HEK293 (cell line): ENCODE data around the gene ARHGAP1.

ENCODE experiments used
- FEZF1 ChIP-seq: fragments of 450-650 bp; formaldehyde crosslinking; IDR thresholded peaks from 2 replicates; pipeline ENCODE4 v1.5.1; 2016; ENCODE audit warnings: missing biosample characterization, missing genetic modification characterization
- GLIS2 ChIP-seq: fragments of 450-650 bp; formaldehyde crosslinking; IDR thresholded peaks from 2 replicates; pipeline ENCODE4 v1.5.1; 2016; ENCODE audit warnings: missing biosample characterization, missing genetic modification characterization
- KLF7 ChIP-seq: fragments of 450-650 bp; formaldehyde crosslinking; IDR thresholded peaks from 2 replicates; pipeline ENCODE4 v1.5.1; 2016; ENCODE audit warnings: missing biosample characterization, missing genetic modification characterization, borderline replicate concordance
- KLF8 ChIP-seq: fragments of 450-650 bp; formaldehyde crosslinking; IDR thresholded peaks from 2 replicates; pipeline ENCODE4 v1.5.1; 2016; ENCODE audit warnings: missing biosample characterization, missing genetic modification characterization
- YY1 ChIP-seq: fragments of 450-650 bp; formaldehyde crosslinking; IDR thresholded peaks from 2 replicates; pipeline ENCODE4 v1.5.1; 2018; ENCODE audit warnings: missing biosample characterization, missing genetic modification characterization
- YY2 ChIP-seq: fragments of 450-650 bp; formaldehyde crosslinking; IDR thresholded peaks from 2 replicates; pipeline ENCODE4 v1.5.1; 2016; ENCODE audit warnings: missing biosample characterization, missing genetic modification characterization
- ZBTB21 ChIP-seq: fragments of 450-650 bp; formaldehyde crosslinking; IDR thresholded peaks from 2 replicates; pipeline ENCODE4 v1.5.1; 2017; ENCODE audit warnings: missing biosample characterization, missing genetic modification characterization
- ZBTB7A ChIP-seq: fragments of 450-650 bp; formaldehyde crosslinking; IDR thresholded peaks from 2 replicates; pipeline ENCODE4 v1.5.1; 2016; ENCODE audit warnings: low read depth, missing biosample characterization, missing genetic modification characterization
- ZNF114 ChIP-seq: fragments of 450-650 bp; formaldehyde crosslinking; IDR thresholded peaks from 2 replicates; pipeline ENCODE4 v1.5.0; 2017; ENCODE audit warnings: missing biosample characterization, missing genetic modification characterization
- ZNF16 ChIP-seq: fragments of 450-650 bp; formaldehyde crosslinking; IDR thresholded peaks from 2 replicates; pipeline ENCODE4 v1.5.1; 2016; ENCODE audit warnings: low read depth, missing biosample characterization, missing genetic modification characterization
- ZNF202 ChIP-seq: fragments of 450-650 bp; formaldehyde crosslinking; IDR thresholded peaks from 2 replicates; pipeline ENCODE4 v1.5.1; 2016; ENCODE audit warnings: missing biosample characterization, missing genetic modification characterization, borderline replicate concordance
- ZNF221 ChIP-seq: fragments of 450-650 bp; formaldehyde crosslinking; IDR thresholded peaks from 2 replicates; pipeline ENCODE4 v1.5.1; 2017; ENCODE audit warnings: missing biosample characterization, missing genetic modification characterization, borderline replicate concordance
- ZNF366 ChIP-seq: fragments of 450-650 bp; formaldehyde crosslinking; conservative IDR thresholded peaks from 2 replicates; pipeline ENCODE4 v1.5.1; 2016; ENCODE audit warnings: missing biosample characterization, missing genetic modification characterization
- ZNF571 ChIP-seq: fragments of 450-650 bp; formaldehyde crosslinking; IDR thresholded peaks from 2 replicates; pipeline ENCODE4 v1.5.0; 2017; ENCODE audit warnings: missing biosample characterization, missing genetic modification characterization
- ZNF621 ChIP-seq: fragments of 450-650 bp; formaldehyde crosslinking; IDR thresholded peaks from 2 replicates; pipeline ENCODE4 v1.5.1; 2017; ENCODE audit warnings: missing biosample characterization, missing genetic modification characterization
- ZNF785 ChIP-seq: fragments of 450-650 bp; formaldehyde crosslinking; IDR thresholded peaks from 2 replicates; pipeline ENCODE4 v1.5.1; 2016; ENCODE audit warnings: missing biosample characterization, missing genetic modification characterization
- ZNF830 ChIP-seq: fragments of 450-650 bp; IDR thresholded peaks from 2 replicates; pipeline ENCODE4 v1.5.0; 2018; ENCODE audit warnings: missing biosample characterization, missing genetic modification characterization, low read depth, mild to moderate bottlenecking, moderate library complexity
- ZSCAN18 ChIP-seq: fragments of 450-650 bp; formaldehyde crosslinking; IDR thresholded peaks from 2 replicates; pipeline ENCODE4 v1.5.1; 2016; ENCODE audit warnings: missing biosample characterization, missing genetic modification characterization
- TF ChIP-seq, protein P1 (sequence below): fragments of 450-650 bp; formaldehyde crosslinking; optimal IDR thresholded peaks from 2 replicates; pipeline ENCODE3; 2016; ENCODE audit warnings: missing biosample characterization, mild to moderate bottlenecking, missing genetic modification characterization
- TF ChIP-seq, protein P2 (sequence below): fragments of 450-650 bp; formaldehyde crosslinking; IDR thresholded peaks from 2 replicates; pipeline ENCODE4 v1.5.1; 2016; ENCODE audit warnings: missing biosample characterization, missing genetic modification characterization
- TF ChIP-seq, protein P3 (sequence below): fragments of 450-650 bp; formaldehyde crosslinking; IDR thresholded peaks from 2 replicates; pipeline ENCODE4 v1.5.1; 2016; ENCODE audit warnings: missing biosample characterization, missing genetic modification characterization
- TF ChIP-seq, protein P4 (sequence below): fragments of 450-650 bp; IDR thresholded peaks from 2 replicates; pipeline ENCODE4 v1.5.1; 2018; ENCODE audit warnings: missing biosample characterization, missing genetic modification characterization
- TF ChIP-seq, protein P5 (sequence below): fragments of 450-650 bp; formaldehyde crosslinking; IDR thresholded peaks from 2 replicates; pipeline ENCODE4 v1.5.1; 2016; ENCODE audit warnings: missing biosample characterization, missing genetic modification characterization

Gene ARHGAP1

DNA sequence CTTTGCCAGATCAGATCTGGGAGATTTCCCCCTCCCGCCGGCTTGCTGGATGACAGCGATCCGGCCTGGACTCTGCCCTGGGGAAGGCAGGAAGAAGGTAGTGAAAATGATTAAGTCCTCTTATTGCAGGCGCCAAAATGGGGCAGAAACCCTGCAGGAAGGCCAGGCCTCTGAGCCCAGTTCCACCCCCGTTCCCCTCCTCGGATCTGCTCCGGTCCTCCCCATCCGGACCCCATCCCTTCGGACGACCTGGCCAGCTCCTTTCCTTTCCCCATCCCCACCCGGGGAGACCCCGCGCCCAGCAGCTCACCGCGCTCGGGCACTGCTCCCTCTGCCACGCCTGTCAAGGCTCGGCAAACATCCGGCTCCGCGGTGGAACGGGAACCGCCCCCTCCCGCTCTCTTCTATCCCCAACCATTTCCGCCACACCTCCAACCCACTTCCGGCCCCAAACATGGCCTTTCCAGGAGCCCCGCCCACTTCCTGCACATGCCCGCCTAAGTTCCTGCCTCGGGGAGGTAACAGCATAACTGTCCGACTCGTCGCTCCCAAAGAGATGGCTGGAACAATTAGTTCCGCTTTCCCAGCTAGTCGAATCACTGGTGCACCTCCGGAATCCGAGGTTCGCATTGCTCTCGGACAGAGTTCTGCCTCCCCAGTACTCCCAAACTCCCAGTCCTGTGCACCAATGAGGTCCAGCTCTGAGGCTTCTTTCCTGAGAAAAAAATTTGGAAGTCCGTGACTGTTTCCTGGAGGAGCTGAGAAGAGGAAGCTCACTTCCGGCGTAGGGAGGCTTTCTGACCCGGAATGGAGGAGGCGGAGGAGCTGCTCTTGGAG, at the start of gene ARHGAP1, which contains the start of gene ZNF408 (continued):
- TF ChIP-seq ZNF202 (tag by site-specific recombination) (no peak), YY2 (peak; percentile 91), ZBTB21 (tag by site-specific recombination) (peak; percentile 75), ZSCAN18 (tag by site-specific recombination) (peak; percentile 67; the same call in 1 of the 2 replicates), ZNF621 (tag by site-specific recombination) (no peak), ZNF830 (tag by site-specific recombination) (no peak), GLIS2 (peak; percentile 69), ZNF366 (peak; percentile 56), FEZF1 (peak; percentile 45; the same call in 1 of the 2 replicates), ZNF16 (tag by site-specific recombination) (no peak), ZNF571 (tag by site-specific recombination) (no peak), KLF7 (tag by site-specific recombination) (peak; percentile 46; the same call in 1 of the 2 replicates), ZNF221 (tag by site-specific recombination) (no peak), YY1 (tag by site-specific recombination) (peak; percentile 83), ZNF785 (tag by site-specific recombination) (no peak), ZBTB7A (tag by site-specific recombination) (0 out of 2 replicates have a peak, but pooled peaks have one; percentile 58), KLF8 (tag by site-specific recombination) (peak; percentile 96), ZNF114 (tag by site-specific recombination) (no peak)
- TF ChIP-seq, protein P1, sequence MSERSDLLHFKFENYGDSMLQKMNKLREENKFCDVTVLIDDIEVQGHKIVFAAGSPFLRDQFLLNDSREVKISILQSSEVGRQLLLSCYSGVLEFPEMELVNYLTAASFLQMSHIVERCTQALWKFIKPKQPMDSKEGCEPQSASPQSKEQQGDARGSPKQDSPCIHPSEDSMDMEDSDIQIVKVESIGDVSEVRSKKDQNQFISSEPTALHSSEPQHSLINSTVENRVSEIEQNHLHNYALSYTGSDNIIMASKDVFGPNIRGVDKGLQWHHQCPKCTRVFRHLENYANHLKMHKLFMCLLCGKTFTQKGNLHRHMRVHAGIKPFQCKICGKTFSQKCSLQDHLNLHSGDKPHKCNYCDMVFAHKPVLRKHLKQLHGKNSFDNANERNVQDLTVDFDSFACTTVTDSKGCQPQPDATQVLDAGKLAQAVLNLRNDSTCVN (tag by site-specific recombination) = peak; percentile 67
- TF ChIP-seq, protein P2, sequence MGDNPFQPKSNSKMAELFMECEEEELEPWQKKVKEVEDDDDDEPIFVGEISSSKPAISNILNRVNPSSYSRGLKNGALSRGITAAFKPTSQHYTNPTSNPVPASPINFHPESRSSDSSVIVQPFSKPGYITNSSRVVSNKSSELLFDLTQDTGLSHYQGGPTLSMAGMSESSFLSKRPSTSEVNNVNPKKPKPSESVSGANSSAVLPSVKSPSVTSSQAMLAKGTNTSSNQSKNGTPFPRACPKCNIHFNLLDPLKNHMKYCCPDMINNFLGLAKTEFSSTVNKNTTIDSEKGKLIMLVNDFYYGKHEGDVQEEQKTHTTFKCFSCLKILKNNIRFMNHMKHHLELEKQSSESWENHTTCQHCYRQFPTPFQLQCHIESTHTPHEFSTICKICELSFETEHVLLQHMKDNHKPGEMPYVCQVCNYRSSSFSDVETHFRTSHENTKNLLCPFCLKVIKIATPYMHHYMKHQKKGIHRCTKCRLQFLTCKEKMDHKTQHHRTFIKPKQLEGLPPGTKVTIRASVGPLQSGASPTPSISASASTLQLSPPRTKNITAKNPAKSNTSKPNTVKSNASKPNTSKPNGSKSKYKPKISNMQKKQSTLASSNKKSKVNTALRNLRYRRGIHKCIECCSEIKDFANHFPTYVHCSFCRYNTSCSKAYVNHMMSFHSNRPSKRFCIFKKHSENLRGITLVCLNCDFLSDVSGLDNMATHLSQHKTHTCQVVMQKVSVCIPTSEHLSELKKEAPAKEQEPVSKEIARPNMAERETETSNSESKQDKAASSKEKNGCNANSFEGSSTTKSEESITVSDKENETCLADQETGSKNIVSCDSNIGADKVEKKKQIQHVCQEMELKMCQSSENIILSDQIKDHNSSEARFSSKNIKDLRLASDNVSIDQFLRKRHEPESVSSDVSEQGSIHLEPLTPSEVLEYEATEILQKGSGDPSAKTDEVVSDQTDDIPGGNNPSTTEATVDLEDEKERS (tag by site-specific recombination) = peak; percentile 53; the same call in 1 of the 2 replicates
- TF ChIP-seq, protein P3, sequence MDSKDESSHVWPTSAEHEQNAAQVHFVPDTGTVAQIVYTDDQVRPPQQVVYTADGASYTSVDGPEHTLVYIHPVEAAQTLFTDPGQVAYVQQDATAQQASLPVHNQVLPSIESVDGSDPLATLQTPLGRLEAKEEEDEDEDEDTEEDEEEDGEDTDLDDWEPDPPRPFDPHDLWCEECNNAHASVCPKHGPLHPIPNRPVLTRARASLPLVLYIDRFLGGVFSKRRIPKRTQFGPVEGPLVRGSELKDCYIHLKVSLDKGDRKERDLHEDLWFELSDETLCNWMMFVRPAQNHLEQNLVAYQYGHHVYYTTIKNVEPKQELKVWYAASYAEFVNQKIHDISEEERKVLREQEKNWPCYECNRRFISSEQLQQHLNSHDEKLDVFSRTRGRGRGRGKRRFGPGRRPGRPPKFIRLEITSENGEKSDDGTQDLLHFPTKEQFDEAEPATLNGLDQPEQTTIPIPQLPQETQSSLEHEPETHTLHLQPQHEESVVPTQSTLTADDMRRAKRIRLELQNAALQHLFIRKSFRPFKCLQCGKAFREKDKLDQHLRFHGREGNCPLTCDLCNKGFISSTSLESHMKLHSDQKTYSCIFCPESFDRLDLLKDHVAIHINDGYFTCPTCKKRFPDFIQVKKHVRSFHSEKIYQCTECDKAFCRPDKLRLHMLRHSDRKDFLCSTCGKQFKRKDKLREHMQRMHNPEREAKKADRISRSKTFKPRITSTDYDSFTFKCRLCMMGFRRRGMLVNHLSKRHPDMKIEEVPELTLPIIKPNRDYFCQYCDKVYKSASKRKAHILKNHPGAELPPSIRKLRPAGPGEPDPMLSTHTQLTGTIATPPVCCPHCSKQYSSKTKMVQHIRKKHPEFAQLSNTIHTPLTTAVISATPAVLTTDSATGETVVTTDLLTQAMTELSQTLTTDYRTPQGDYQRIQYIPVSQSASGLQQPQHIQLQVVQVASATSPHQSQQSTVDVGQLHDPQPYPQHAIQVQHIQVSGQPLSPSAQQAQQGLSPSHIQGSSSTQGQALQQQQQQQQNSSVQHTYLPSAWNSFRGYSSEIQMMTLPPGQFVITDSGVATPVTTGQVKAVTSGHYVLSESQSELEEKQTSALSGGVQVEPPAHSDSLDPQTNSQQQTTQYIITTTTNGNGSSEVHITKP (tag by site-specific recombination) = no peak
- TF ChIP-seq, protein P4, sequence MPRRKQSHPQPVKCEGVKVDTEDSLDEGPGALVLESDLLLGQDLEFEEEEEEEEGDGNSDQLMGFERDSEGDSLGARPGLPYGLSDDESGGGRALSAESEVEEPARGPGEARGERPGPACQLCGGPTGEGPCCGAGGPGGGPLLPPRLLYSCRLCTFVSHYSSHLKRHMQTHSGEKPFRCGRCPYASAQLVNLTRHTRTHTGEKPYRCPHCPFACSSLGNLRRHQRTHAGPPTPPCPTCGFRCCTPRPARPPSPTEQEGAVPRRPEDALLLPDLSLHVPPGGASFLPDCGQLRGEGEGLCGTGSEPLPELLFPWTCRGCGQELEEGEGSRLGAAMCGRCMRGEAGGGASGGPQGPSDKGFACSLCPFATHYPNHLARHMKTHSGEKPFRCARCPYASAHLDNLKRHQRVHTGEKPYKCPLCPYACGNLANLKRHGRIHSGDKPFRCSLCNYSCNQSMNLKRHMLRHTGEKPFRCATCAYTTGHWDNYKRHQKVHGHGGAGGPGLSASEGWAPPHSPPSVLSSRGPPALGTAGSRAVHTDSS (tag by site-specific recombination) = peak; percentile 49; the same call in 1 of the 2 replicates
- TF ChIP-seq, protein P5, sequence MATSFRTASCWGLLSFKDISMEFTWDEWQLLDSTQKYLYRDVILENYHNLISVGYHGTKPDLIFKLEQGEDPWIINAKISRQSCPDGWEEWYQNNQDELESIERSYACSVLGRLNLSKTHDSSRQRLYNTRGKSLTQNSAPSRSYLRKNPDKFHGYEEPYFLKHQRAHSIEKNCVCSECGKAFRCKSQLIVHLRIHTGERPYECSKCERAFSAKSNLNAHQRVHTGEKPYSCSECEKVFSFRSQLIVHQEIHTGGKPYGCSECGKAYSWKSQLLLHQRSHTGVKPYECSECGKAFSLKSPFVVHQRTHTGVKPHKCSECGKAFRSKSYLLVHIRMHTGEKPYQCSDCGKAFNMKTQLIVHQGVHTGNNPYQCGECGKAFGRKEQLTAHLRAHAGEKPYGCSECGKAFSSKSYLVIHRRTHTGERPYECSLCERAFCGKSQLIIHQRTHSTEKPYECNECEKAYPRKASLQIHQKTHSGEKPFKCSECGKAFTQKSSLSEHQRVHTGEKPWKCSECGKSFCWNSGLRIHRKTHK (tag by site-specific recombination) = no peak
